Loucy (cell line): ENCODE data around the gene PRTG.

ENCODE experiments used
- EZH2phosphoT487 ChIP-seq: fragments of 200-600 bp; IDR thresholded peaks from 2 replicates; pipeline ENCODE4 v1.6.1; 2018; ENCODE audit warnings: antibody characterized with exemption, mild to moderate bottlenecking, moderate library complexity, borderline replicate concordance
- TF ChIP-seq, protein P1 (sequence below): fragments of 200-600 bp; sonication (generic); conservative IDR thresholded peaks from 2 replicates; pipeline ENCODE4 v1.5.1; 2014; ENCODE audit warnings: mild to moderate bottlenecking, antibody characterized with exemption, low read length

DNA sequence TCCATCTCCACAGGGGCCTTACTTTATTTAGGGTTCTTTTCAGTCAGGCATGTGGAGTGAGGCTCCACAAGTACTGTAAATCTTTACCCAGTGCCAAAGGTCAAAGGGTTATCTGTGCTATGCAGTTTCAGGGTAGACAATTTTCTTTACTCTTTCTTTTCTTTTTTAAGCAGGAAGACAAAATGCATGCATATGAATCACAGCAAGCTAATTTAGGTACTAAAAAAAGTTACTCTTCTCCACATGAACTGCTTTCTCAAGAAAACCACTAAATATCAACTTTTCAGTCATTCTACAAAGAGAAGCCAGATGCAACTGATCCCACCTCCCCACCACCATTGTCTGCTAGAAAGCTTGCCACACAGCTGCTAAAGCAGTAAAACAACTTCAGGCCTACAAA is 81.5 kb downstream of the PRTG start:
- TF ChIP-seq, protein P1, sequence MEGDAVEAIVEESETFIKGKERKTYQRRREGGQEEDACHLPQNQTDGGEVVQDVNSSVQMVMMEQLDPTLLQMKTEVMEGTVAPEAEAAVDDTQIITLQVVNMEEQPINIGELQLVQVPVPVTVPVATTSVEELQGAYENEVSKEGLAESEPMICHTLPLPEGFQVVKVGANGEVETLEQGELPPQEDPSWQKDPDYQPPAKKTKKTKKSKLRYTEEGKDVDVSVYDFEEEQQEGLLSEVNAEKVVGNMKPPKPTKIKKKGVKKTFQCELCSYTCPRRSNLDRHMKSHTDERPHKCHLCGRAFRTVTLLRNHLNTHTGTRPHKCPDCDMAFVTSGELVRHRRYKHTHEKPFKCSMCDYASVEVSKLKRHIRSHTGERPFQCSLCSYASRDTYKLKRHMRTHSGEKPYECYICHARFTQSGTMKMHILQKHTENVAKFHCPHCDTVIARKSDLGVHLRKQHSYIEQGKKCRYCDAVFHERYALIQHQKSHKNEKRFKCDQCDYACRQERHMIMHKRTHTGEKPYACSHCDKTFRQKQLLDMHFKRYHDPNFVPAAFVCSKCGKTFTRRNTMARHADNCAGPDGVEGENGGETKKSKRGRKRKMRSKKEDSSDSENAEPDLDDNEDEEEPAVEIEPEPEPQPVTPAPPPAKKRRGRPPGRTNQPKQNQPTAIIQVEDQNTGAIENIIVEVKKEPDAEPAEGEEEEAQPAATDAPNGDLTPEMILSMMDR: no peak
- TF ChIP-seq EZH2phosphoT487: no peak
